DMS 273 treated with DMSO at 0.1 percent for 48 hours (cell line): ENCODE measurements around the gene LAMB3.
"Not testable (repeated sequence)": the region's sequence is repeated elsewhere in the genome, so short reads cannot be mapped to it uniquely, and the experiment has no call there.

Experiments
- DNase-seq: peaks from one replicate; lab custom pipeline; 2025; lab: John Stamatoyannopoulos, UW

LAMB3 gene

DNA sequence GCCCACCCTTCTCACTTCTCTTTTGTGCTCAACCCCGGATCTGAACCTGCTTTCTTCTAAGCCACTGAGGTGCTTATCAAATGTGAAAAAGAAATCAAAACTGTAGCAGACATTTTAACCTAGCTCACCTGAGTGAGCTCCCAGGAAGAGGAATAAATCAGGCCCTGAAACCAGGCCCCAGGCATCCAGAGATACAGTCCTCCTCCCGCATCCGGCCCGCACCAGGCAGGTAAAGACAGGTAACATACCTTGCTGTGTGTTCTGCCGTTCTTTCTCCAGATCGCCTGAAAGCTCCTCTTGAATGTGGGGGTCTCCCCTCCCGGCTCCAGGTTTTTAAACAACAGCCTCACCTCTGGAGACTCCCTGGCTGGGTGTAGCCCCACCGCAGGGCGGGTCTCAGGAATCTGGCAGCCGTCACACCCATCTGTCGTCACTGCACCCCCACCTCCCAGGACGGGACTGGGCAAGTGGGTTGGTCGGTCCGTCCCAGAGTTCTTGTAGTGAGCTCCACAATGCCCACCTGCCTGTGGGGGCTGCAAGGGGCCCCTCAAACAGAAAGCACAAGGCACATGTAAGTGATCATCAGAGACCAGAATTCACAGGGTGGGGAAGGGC, at the start of gene LAMB3:
Gene LAMB3 (minus strand): TSS at position 305 of the 615 bp plus-strand sequence. CDS start 1,481 bp downstream, outside the sequence.
- no peak for DNase-seq

DNA sequence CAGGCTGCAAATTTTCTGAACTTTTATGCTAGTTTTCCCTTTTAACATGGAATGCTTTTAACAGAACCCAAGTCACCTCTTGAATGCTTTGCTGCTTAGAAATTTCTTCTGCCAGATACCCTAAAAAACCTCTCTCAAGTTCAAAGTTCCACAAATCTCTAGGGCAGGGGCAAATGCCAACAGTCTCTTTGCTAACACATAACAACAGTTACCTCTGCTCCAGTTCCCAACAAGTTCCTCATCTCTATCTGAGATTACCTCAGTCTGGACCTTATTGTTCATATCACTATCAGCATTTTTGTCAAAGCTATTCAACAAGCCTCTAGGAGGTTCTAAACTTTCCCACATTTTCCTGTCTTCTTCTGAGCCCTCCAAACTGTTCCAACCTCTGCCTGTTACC, 48.5 kb upstream of the LAMB3 start:
- DNase-seq: not testable (repeated sequence)

DNA sequence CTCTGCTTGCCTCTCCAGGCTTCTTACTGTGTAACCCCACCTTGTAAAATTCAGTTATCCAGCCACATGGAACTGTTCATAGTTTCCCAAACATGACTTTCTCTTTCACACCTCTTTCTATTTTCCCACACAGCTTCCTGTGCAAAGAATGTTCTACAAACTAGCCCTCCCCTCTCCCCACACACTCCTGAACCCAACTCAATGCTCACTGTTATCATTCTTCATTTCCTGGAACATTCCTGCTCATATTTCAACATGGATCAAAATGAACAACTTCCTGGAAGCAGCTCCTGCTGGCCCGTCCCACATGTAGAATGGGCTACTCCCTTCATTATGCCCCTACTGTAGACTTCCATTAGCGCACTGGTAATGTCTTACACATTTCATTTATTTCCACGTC, 44.9 kb upstream of the LAMB3 start:
- DNase-seq: no peak

DNA sequence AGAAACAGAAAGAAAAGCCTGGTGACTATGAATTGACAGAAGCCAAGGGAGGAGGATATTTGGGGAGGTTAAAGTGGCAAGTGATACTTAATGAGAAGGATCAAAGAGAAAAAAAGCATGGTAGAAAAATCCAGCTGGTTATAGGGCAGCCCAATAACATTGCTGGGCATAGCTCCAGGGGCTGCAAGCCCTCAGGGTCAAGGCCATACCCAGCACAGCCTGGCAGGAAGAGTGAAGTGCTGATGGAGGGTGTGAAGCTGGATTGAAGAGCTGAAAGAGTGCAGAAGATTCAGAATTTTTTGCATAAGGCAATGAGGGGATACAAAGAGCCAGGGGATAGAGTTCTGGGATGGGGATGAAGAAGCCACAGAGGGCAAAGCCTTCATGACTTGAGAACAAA, 44.4 kb upstream of the LAMB3 start:
- DNase-seq: no peak

DNA sequence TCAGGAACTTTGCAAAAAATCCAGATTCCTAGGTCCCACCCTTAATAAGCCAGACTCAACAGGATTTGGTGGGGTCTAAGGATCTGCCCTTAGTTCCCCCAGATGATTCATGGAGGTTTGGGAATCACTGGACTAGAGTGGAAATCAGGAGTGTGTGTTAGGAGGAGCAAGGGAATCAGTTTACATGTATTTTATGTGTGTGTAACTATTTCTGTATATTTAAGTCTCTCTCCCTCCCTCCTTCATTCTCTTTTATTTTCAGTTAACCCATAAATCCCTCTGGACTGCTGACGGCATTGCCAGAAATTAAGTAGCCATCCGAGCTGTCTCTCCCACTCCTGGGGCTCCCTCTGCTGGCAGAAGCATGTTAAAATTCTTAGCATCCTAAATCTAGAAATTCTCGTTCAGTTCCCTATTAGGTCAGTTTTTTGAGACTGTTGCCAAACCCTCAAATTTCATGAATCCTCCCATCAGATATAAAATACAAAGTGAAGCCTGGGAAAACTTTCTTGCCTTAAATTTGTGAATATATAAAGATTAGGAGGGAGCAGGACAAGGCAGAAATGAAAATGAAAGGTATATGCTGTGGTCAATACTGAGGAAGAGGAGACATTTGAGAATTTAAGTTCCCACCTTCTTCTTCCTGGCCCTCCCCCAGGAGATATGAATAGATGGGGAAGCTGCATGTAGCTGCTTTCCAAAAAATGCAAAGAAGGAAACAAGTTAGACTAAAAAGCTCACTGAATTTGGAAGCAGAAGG, 40.7 kb upstream of the LAMB3 start:
- DNase-seq: peak; percentile 35

DNA sequence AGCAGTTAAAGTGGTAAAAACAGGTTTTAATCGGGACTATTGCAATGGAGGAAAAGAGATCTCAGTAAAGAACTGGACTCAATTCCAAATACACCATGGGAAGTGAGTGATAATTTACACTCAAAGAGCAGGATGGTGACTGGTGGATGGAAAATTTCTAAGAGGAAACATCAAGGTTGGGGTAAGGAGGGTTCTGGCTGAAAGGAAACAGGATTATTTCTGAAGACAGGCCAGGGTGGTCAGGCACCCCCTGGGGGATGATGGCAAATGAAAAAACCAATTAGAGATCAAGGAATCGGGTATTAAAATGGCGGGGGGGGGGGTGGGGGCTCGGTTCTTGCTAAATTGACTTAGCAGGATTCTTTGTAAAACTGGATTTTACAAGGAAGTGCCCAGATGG, 40.1 kb upstream of the LAMB3 start:
- no peak for DNase-seq

DNA sequence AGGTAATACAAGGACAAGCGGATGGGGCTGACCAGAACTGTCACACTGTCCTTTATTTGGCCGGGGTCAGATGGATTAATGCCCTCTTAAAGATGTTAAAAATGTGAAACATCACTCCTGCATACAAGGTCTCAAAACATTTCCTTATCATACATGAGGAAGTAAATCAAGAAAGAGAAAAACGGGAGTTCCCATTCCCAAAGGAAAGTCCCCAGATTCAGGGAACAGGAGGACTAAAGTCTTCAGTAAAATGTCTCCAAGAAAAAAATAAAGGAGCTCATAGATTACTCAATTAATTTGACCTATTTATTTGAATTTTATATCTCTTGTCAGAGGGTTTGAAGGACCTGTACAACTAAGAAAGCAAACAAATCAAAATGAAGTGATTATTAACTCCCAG, 39.0 kb upstream of the LAMB3 start:
- DNase-seq: no peak

DNA sequence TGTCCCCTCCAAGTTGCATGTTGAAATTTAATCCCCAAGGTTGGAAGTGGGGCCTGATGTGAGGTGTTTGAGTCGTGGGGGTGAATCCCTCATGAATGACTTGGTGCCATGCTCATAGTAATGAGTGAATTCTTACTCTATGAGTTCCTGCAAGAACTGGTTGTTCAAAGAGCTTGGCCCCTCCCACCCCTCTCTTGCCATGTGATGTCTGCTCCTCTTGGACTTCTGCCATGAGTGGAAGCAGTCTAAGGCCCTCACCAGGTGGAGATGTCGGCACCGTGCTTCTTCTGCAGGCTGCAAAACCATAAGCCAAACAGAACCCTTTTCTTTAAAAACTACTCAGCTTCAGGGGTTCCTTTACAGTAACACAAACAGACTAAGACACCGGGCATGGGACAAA, 37.3 kb upstream of the LAMB3 start:
- DNase-seq: no peak

DNA sequence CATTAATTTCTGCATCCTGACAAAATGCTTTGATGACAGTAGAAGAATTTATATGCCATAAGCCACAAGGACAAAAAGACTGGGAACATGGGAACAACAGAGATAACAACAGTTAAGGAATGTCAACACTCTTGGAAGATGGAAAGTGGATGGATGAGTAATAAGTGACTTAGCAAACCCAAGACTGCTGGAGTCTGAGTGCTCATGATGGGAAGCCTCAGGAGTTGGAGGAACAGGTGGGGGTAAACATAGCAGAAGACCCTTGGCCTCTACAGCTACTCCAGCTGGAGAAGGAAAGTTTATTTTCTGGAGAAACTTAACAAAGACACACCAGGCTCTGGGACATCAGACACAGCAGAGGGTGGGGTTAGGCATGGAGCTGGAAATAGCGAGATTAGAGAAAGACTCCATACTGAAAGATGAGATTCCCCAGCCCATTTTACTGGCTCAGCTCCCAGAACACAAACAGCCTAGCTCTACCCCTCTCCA, 36.6 kb upstream of the LAMB3 start:
- no peak for DNase-seq

DNA sequence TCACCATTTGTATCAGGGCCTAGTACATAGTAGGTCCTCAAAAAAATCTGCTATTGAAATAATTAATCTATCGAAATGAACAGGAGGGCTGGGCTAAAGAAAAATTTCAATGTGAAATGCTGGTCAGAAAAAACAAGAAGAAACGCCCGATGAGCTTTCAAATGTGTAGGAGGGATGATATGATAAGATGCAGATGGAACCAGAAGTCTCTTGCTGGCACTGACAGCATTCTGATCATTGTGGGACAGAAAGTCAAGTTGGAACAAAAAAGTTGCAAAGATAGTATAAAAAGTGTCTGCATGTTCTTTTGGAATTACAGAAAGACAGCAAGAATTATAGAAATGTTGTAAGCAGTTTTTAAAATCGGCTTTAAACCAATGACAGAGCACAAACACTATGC, 34.1 kb upstream of the LAMB3 start:
- no peak for DNase-seq

DNA sequence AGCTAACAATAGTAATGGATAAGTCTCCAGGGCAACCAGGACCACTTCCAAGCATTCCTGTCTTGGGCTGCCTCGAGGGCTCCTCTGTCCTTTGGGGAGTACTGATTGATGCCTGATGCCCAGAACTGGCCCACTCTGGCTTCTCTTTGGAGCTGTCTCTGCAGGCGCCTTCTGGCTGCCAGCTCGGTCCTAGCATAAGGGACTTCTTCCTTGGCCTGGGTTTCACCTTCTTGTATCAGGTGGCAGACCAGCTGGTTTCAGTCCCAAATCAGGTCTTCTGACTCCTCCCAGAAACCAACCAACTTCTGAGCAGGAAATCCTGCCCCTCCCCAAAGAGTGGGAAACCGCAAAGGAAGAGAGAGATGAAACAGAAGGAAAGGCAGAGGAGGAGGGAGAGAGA, 33.6 kb upstream of the LAMB3 start:
- DNase-seq: no peak

DNA sequence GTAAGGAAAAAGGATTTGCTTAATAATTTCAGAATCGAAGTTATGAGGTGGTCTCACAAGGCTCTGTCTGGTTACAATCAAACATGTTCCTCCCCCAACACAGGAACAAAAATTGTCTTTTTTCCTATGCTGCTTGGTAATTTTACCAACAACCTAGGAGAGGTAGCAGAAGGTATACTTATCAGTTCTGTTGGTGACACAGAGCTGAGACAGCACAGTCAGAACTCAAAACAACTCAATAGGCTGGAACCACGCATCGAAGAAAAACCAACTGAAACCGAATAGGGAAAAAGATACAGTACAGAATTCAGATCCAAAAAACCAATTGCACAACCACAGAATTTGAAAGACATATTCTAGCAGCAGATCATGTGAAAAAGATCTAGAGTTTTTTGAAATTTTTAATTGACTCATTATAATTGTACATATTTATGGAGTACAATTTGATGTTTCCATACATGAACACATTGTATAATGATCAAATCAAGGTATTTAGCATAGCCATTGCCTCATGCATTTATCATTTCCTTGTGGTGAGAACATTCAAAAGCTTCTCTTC, 26.8 kb upstream of the LAMB3 start:
- DNase-seq: no peak

DNA sequence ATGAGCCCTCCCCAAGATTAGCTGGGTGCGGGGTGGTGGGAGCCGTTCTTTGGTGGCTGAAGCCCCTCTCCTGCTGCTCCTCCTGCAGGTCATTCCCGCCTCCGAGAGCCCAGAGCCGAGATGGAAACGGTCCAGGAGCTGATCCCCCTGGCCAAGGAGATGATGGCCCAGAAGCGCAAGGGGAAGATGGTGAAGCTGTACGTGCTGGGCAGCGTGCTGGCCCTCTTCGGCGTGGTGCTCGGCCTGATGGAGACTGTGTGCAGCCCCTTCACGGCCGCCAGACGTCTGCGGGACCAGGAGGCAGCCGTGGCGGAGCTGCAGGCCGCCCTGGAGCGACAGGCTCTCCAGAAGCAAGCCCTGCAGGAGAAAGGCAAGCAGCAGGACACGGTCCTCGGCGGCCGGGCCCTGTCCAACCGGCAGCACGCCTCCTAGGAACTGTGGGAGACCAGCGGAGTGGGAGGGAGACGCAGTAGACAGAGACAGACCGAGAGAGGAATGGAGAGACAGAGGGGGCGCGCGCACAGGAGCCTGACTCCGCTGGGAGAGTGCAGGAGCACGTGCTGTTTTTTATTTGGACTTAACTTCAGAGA, 23.4 kb upstream of the LAMB3 start:
- no peak for DNase-seq

DNA sequence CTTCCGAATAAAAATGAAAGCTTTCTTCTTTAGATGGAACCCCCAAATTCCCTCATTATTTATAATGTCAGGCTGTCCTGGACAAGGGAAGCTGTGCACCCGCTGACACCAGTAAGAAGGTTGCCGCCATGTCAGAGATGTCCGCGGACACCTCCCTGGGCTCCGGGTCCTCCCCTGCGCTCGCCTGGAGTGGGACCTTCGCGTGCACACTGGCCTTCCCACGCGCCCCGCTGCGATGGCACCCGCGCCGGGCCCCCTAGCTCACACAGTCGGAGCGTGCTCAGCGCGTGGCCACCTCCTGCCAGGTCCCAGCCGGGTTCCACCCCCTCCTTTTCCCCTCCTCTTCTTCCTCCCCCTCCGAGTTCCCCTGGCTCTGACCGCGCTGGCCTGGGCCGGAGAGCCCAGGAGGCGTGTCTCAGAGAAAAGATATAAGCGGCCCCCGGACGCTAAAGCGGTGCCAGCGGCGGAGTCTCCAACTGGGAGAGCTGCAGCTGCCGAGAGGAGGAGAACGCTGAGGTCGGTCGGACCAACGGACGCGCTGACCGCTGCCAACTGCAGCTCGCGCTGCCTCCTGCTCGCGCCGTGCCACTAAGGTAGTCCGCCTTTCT, 22.8 kb upstream of the LAMB3 start, which contains the start of gene G0S2:
Gene G0S2 (plus strand): TSS at position 456 of the 608 bp plus-strand sequence. CDS start 273 bp downstream, outside the sequence.
- no peak for DNase-seq

DNA sequence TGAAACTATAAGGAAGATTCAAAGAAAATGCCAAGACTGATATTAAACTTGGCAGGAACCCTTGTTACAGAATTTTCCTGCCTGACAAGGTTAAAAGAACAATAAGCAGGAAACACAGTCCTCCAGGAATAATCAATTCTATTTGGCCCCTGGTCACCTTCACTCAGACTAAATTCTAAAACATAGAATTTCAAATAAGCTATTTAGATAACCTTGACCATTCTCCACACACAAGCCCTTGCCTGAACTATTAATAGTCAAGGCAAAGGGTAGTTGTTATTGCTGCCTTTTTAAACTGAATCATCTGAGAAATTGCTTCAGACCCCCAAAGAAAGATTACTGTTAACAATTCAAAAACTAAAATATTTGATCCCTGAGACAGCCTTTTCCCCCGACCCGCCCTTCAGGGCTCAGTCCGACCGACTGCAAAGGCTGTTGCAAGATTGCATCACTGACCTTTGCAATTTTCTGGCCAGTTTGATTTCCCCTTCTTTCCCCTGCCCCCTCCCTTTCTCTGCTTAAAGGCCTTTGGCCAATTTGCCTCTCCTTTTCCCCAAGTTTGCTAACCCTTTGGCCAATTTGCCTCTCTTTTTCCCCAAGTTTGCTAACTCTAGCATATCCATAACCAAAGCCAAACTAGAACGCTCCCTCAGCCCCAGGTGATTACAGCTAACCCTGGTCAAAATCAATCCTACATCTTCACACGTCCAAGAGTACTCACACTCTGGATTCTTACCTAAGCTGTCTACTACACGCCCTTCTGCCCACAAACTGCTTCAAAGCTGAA, 21.6 kb upstream of the LAMB3 start:
- no peak for DNase-seq

DNA sequence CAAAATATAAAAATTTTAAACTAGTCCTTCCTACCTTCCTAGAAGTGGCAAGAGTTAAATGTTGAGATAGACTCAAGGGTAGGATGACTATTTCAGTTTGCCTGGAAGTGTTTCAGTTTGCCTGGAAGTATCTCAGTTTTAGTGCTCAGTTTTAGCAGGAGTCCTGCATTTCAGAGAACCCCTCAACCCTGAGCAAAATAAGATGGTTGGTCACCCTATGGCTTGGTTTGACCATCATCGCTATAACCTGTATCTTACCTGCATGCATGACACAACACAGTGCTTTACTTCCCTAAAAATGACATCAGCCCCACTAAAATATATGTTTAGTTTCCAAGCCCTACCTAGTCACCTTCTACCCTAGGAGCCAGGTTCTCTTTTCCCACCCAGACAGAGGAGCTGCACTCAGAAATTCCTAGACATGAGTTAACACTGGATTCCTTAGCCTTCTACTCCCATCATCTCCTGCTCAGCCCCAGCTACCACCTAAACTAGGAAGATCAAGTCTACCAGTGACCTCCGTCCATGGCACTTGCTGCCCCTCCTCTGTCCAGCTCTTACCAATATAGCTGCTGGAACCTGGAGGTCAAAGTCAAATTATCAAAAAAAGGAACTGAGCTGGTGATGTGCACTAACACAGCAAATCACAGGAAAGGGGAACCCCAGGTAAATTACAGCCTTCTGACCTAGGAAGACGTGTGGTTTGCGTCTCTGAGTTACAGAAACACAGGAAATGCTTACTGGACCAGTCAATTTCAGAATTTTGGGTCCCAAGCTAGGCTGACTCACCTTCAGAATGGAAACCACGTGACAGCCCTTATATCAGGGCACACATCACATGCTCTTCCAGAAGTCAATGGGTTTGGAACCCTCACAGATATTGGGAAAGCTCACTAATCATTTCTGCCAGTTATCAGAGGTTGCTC, 20.7 kb upstream of the LAMB3 start:
- DNase-seq: no peak

DNA sequence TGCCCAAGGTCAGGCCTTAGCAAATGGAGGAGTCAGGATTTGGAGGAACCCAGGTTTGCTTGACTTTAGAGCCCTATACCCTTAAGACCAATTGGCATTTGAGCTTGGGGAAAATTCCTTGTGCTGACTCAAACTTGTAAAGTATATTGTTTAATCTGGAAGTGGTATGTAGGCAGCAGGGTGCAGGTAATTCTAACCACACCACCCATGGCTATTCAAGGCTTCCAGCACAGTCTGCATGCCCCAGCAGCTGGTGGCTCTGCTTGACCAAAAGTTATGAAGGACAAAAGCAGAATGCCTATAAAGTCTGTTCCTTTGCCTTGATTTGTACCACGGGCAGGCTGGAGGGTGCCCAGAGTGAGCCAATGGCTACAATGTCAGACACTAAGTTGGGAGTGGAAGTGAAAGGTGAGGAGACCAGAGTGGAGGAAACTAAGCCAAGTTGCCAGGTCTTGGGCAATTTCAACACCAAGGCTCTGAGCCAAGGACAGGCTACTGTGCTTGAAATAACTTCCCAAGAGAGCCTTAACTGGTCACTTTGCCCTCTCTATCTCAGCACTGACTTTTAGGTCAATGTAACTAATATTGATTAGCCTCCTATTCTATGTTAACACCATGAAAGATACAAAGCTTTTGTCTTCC, 18.3 kb upstream of the LAMB3 start:
- DNase-seq: no peak

DNA sequence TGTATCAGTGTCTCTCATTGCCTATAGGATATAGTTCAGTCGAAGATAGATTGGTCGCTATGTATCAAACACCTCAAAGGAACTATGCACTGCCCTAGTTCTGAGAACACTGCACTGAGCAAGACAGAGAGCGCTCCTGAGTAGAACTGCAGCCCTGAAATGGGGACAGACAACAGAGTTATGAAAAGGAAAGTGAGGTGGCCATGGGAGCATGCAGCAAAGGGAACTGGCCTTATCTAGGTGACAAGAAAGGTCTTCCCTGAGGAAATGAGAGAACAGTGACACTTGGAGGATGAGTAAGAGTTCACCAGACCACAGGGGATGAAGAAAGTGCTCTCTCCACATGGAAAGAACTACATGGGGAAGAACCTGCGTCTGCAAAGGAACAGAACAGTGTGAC, 15.5 kb upstream of the LAMB3 start:
- no peak for DNase-seq

DNA sequence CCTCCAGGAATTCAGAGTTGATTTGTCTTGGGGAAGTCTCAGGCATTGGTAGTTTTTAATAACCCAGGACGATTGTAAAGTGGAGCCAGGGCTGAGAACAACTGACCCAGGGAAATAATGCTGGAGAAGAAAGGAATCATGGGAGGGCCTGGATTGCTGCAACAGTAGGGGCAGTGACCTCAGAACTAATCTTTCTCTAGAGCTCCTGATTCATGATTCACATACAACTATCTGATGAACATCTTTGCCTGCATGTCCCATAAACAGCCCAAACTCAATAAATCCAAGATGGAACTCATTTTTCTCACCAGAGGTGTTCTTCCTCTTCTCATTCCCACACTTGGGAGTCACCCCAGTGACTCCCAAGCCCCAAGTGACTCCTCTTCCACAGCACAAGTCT, 14.9 kb upstream of the LAMB3 start:
- DNase-seq: no peak

DNA sequence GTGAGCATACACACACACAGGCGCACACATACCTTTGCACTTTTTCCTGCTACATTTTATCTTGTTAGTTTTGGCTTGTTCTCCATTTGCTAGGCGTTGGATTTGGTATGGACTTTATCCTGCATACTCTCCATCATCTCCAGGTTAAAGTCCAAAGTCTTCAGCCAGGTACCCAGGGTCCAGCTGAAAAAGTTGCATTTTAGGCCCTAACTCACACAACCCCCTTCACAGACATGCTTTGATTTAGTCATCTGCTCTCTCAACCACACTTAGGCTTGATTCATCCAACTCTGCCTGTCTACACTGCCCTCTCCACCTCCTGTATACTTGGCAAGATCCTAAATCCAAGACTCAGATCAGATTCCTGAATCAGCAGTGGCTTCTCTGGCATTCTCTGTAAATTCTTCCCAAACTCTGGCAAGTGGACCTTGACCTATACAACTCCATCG, 10.7 kb upstream of the LAMB3 start:
- DNase-seq: no peak
